SK-N-SH treated with all-trans-retinoic acid at 6 μM for 48 hours (cell line): ENCODE results near the gene ANO10.

Source experiments
- ATAC-seq: fragments of 200-7000 bp; cut with Tn5 transposase; 3 replicates; pipeline ENCODE4 v1.9.1; 2020; ENCODE audit warnings: mild to moderate bottlenecking, moderate library complexity
- ARNTL ChIP-seq: fragments of 450-650 bp; formaldehyde crosslinking; IDR thresholded peaks from 2 replicates; pipeline ENCODE4 v1.5.0; 2020; ENCODE audit warnings: low read depth, mild to moderate bottlenecking, moderate library complexity, borderline replicate concordance
- CREB5 ChIP-seq: fragments of 250-450 bp; sonication (Bioruptor Pico); IDR thresholded peaks from 2 replicates; pipeline ENCODE4 v1.5.1; 2020; ENCODE audit warnings: low read depth, mild to moderate bottlenecking, moderate library complexity
- CSDC2 ChIP-seq: fragments of 250-450 bp; sonication (Bioruptor Pico); IDR thresholded peaks from 2 replicates; pipeline ENCODE4 v1.5.0; 2020; ENCODE audit warnings: mild to moderate bottlenecking, moderate library complexity
- CSRNP3 ChIP-seq: fragments of 250-450 bp; sonication (Bioruptor Pico); IDR thresholded peaks from 2 replicates; pipeline ENCODE4 v1.5.1; 2021; ENCODE audit warnings: mild to moderate bottlenecking, moderate library complexity
- GLIS3 ChIP-seq: fragments of 250-450 bp; sonication (Bioruptor Pico); IDR thresholded peaks from 2 replicates; pipeline ENCODE4 v1.5.0; 2020; ENCODE audit warnings: mild to moderate bottlenecking, moderate library complexity
- ISL1 ChIP-seq: fragments of 250-450 bp; sonication (Bioruptor Pico); IDR thresholded peaks from 2 replicates; pipeline ENCODE4 v2.1.2; 2022; ENCODE audit warnings: mild to moderate bottlenecking, moderate library complexity
- OSR1 ChIP-seq: fragments of 250-450 bp; sonication (Bioruptor Pico); IDR thresholded peaks from 2 replicates; pipeline ENCODE4 v1.8.0; 2022; ENCODE audit warnings: moderate library complexity, mild to moderate bottlenecking, inconsistent platforms
- PATZ1 ChIP-seq: fragments of 250-450 bp; sonication (Bioruptor Pico); IDR thresholded peaks from 2 replicates; pipeline ENCODE4 v1.8.0; 2020; ENCODE audit warnings: mild to moderate bottlenecking, moderate library complexity, borderline replicate concordance
- POU6F1 ChIP-seq: fragments of 250-450 bp; sonication (Bioruptor Pico); IDR thresholded peaks from 2 replicates; pipeline ENCODE4 v1.8.0; 2021; ENCODE audit warnings: low read depth, mild to moderate bottlenecking, moderate library complexity, borderline replicate concordance
- RARB ChIP-seq: fragments of 250-450 bp; sonication (Bioruptor Pico); IDR thresholded peaks from 2 replicates; pipeline ENCODE4 v1.8.0; 2021; ENCODE audit warnings: mild to moderate bottlenecking, moderate library complexity
- TCF4 ChIP-seq: fragments of 250-450 bp; sonication (Bioruptor Pico); IDR thresholded peaks from 2 replicates; pipeline ENCODE4 v1.8.0; 2021; ENCODE audit warnings: mild to moderate bottlenecking, moderate library complexity, borderline replicate concordance
- ZC3H10 ChIP-seq: fragments of 250-450 bp; sonication (Bioruptor Pico); IDR thresholded peaks from 2 replicates; pipeline ENCODE4 v1.5.1; 2021; ENCODE audit warnings: mild to moderate bottlenecking, moderate library complexity
- ZFP3 ChIP-seq: fragments of 250-450 bp; sonication (Bioruptor Pico); IDR thresholded peaks from 2 replicates; pipeline ENCODE4 v1.5.0; 2020; ENCODE audit warnings: mild to moderate bottlenecking, moderate library complexity
- ZFP30 ChIP-seq: fragments of 450-650 bp; formaldehyde crosslinking; IDR thresholded peaks from 2 replicates; pipeline ENCODE4 v1.5.0; 2022; ENCODE audit warnings: mild to moderate bottlenecking, moderate library complexity
- ZNF565 ChIP-seq: fragments of 450-650 bp; formaldehyde crosslinking; conservative IDR thresholded peaks from 2 replicates; pipeline ENCODE4 v1.5.0; 2020; ENCODE audit warnings: low read depth, mild to moderate bottlenecking, moderate library complexity
- ZNF70 ChIP-seq: fragments of 450-650 bp; formaldehyde crosslinking; IDR thresholded peaks from 2 replicates; pipeline ENCODE4 v1.5.0; 2020; ENCODE audit warnings: mild to moderate bottlenecking, moderate library complexity

ANO10 gene

GRCh38 chr3:43345246-43345645 is 276.6 kb downstream of the ANO10 start (continued):
- TF ChIP-seq PATZ1 (no peak), ZFP30 (CRISPR knock-in tag) (no peak)

GRCh38 chr3:43344520-43344919 is 277.3 kb downstream of the ANO10 start:
- ATAC-seq: no peak
- TF ChIP-seq CSDC2 (CRISPR knock-in tag): no peak
- TF ChIP-seq ZFP30 (CRISPR knock-in tag): no peak
- no peak for TF ChIP-seq ZC3H10 (CRISPR knock-in tag)
- no peak for TF ChIP-seq ZNF70
- TF ChIP-seq CSRNP3 (CRISPR knock-in tag): no peak
- no peak for TF ChIP-seq POU6F1 (CRISPR knock-in tag)
- no peak for TF ChIP-seq ARNTL (CRISPR knock-in tag)
- TF ChIP-seq TCF4 (CRISPR knock-in tag): no peak
- no peak for TF ChIP-seq ISL1 (CRISPR knock-in tag)
- TF ChIP-seq RARB (CRISPR knock-in tag): no peak
- no peak for TF ChIP-seq ZNF565 (CRISPR knock-in tag)
- no peak for TF ChIP-seq ZFP3 (CRISPR knock-in tag)
- TF ChIP-seq CREB5: no peak
- no peak for TF ChIP-seq PATZ1
- TF ChIP-seq, all 23 proteins: peak for 0

GRCh38 chr3:43343815-43344214 is 278.0 kb downstream of the ANO10 start:
- no peak for ATAC-seq
- TF ChIP-seq ARNTL (CRISPR knock-in tag) (no peak), CSRNP3 (CRISPR knock-in tag) (no peak), ZNF565 (CRISPR knock-in tag) (no peak), GLIS3 (CRISPR knock-in tag) (no peak), CREB5 (no peak), TCF4 (CRISPR knock-in tag) (no peak), ZFP30 (CRISPR knock-in tag) (no peak), OSR1 (CRISPR knock-in tag) (no peak)
- TF ChIP-seq, all 23 proteins: peak for 0

- ATAC-seq: no peak
- TF ChIP-seq ZFP30 (CRISPR knock-in tag) (no peak), ZNF70 (no peak)
Measured at GRCh38 chr3:43343185-43343584, 278.6 kb downstream of the ANO10 start.
